AG09309 (cell line): ENCODE results near the gene DNAJB6.

Source experiments
- DNase-seq: peaks from one replicate; pipeline ENCODE4 v3.0.0-alpha.2; 2010; ENCODE audit warnings: low read depth
- H3K4me3 ChIP-seq: 2 replicates; pipeline ENCODE4 v1.5.1; 2011; ENCODE audit warnings: mild to moderate bottlenecking, low read depth, low read length, moderate library complexity; ENCODE audit not compliant: control insufficient read depth
- CTCF ChIP-seq: IDR thresholded peaks from 2 replicates; pipeline ENCODE4 v1.5.1; 2011; ENCODE audit warnings: mild to moderate bottlenecking, low read depth, low read length, inconsistent platforms; ENCODE audit not compliant: insufficient read depth, control insufficient read depth; ENCODE audit errors: missing control alignments

Gene DNAJB6

GRCh38 chr7:157407512-157408257 is 70.9 kb downstream of the DNAJB6 start:
- H3K4me3 ChIP-seq = no peak overlapping the region
- TF ChIP-seq CTCF = no peak
- DNase-seq = no peak

GRCh38 chr7:157408258-157409101 is 71.7 kb downstream of the DNAJB6 start:
- no peak for TF ChIP-seq CTCF
- no peak for DNase-seq
- no peak overlapping the region for H3K4me3 ChIP-seq

DNA sequence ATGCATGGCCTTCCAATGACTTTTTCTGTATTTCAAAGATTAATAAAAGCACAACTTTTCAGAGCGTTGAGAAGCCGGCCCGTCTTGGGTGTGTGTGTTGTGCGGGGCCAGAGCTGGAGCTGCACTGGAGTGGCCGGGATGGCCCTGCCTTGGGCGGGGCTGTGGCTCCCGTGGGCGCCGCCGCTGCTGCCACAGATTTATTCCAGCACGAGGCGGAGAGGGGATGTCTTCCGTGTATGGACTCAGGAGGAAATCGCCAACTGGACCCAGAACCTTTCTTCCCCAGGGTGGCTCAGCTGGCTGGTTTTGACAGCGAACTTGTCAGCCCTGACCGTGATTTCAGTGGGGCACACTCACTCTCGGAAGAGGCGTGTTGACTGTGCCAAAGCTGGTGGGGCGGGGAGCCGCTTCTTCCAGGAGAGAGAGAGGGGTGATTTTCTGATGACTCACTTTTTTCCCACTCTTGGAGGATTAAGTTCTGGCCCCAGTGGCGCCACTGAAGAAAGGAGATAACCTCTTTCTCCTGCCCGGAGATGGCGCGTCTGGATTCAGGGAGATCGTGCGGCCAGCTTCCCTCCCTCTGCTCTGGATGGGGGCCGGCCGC is 72.4 kb downstream of the DNAJB6 start:
- DNase-seq = no peak
- TF ChIP-seq CTCF = no peak
- H3K4me3 ChIP-seq = no peak overlapping the region

- DNase-seq = no peak
- TF ChIP-seq CTCF = no peak
- H3K4me3 ChIP-seq = no peak overlapping the region
Measured at GRCh38 chr7:157409753-157410727, 73.2 kb downstream of the DNAJB6 start.

DNA sequence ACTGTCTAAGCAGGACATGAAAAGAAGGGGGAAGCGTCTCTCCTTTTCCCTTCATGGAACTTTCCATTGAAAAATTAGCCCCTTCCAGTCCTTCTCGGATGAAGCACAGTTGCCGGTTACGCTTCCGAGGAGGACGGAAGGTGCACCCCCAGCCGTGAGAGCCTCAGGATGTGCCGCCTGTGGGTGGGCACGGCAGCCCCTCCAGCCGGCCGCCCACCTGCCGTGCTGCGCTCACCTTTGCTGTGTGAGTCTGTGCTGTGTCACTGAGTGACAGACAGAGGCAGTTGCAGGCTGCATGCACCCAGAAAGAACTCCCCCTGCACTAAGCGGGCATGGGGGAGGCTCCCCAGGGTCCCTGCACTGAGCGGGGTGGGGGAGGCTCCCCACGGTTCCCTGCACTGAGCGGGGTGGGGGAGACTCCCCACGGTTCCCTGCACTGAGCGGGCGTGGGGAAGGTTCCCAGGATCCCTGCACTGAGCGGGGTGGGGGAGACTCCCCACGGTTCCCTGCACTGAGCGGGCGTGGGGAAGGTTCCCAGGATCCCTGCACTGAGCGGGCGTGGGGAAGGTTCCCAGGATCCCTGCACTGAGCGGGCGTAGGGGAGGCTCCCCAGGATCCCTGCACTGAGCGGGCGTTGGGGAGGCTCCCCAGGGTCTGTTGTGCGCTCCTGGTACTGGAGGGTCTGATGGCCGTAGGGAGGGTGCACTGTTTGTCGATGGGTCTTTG is 74.2 kb downstream of the DNAJB6 start:
- H3K4me3 ChIP-seq = no peak overlapping the region

More for the DNA sequence above, 74.2 kb downstream of the DNAJB6 start:
- DNase-seq = no peak
- no peak for TF ChIP-seq CTCF
